H9 (cell line): ENCODE data around the gene TAF1. TPM values are rescaled to one million over a fixed set of nuclear protein-coding genes. Genes with fewer than 3 reads are reported as not detected.

Source experiments
- DNase-seq: peaks from one replicate; pipeline ENCODE4 v3.0.0-alpha.2; 2017
- H2AFZ ChIP-seq: one replicate; pipeline ENCODE4 v1.6.1; 2013; ENCODE audit warnings: mild to moderate bottlenecking, low read length, control low read depth, moderate library complexity
- H2AK5ac ChIP-seq: 2 replicates; pipeline ENCODE4 v1.6.1; 2013; ENCODE audit warnings: low read length, control low read depth, mixed read lengths; ENCODE audit not compliant: insufficient read length
- H2BK120ac ChIP-seq: one replicate; pipeline ENCODE4 v1.6.1; 2013; ENCODE audit warnings: low read depth, mild to moderate bottlenecking, low read length, control low read depth, inconsistent platforms; ENCODE audit not compliant: poor library complexity, severe bottlenecking
- H2BK12ac ChIP-seq: 2 replicates; pipeline ENCODE4 v1.6.1; 2013; ENCODE audit warnings: low read length, control low read depth, mixed read lengths, low read depth; ENCODE audit not compliant: insufficient read length
- H2BK15ac ChIP-seq: 2 replicates; pipeline ENCODE4 v1.6.1; 2013; ENCODE audit warnings: low read depth, low read length, control low read depth
- H2BK20ac ChIP-seq: one replicate; pipeline ENCODE4 v1.6.1; 2013; ENCODE audit warnings: low read depth, mild to moderate bottlenecking, low read length, control low read depth, inconsistent platforms; ENCODE audit not compliant: poor library complexity, severe bottlenecking
- H2BK5ac ChIP-seq: 2 replicates; pipeline ENCODE4 v1.6.1; 2013; ENCODE audit warnings: low read length, control low read depth, mixed read lengths; ENCODE audit not compliant: insufficient read length
- H3K14ac ChIP-seq: 2 replicates; pipeline ENCODE4 v1.6.1; 2013; ENCODE audit warnings: low read length, control low read depth; ENCODE audit not compliant: insufficient read depth
- H3K18ac ChIP-seq: 2 replicates; pipeline ENCODE4 v1.6.1; 2013; ENCODE audit warnings: low read depth, mild to moderate bottlenecking, mixed read lengths, low read length, control low read depth; ENCODE audit not compliant: insufficient read length
- H3K23ac ChIP-seq: 2 replicates; pipeline ENCODE4 v1.6.1; 2013; ENCODE audit warnings: low read length, control low read depth, mixed read lengths, low read depth; ENCODE audit not compliant: insufficient read length
- H3K23me2 ChIP-seq: 2 replicates; pipeline ENCODE4 v1.6.1; 2013; ENCODE audit warnings: low read depth, mild to moderate bottlenecking, mixed read lengths, low read length, control low read depth; ENCODE audit not compliant: insufficient read length, poor library complexity, severe bottlenecking
- H3K27ac ChIP-seq: 2 replicates; pipeline ENCODE4 v1.5.1; 2013; ENCODE audit warnings: low read length, control low read depth, mixed read lengths, low read depth; ENCODE audit not compliant: insufficient read length
- H3K27me3 ChIP-seq: 2 replicates; pipeline ENCODE4 v1.6.1; 2013; ENCODE audit warnings: low read length, control low read depth, inconsistent platforms; ENCODE audit not compliant: insufficient read depth
- H3K4ac ChIP-seq: 2 replicates; pipeline ENCODE4 v1.6.1; 2013; ENCODE audit warnings: low read depth, mild to moderate bottlenecking, control low read depth, inconsistent platforms, low read length, moderate library complexity
- H3K4me1 ChIP-seq: 2 replicates; pipeline ENCODE4 v1.6.1; 2013; ENCODE audit warnings: low read length, control low read depth, inconsistent platforms; ENCODE audit not compliant: insufficient read depth
- H3K4me2 ChIP-seq: 2 replicates; pipeline ENCODE4 v1.6.1; 2013; ENCODE audit warnings: low read length, control low read depth, mixed read lengths; ENCODE audit not compliant: insufficient read length, insufficient read depth
- H3K56ac ChIP-seq: 2 replicates; pipeline ENCODE4 v1.6.1; 2013; ENCODE audit warnings: low read depth, mild to moderate bottlenecking, mixed read lengths, low read length, control low read depth; ENCODE audit not compliant: insufficient read length
- H3K79me1 ChIP-seq: 2 replicates; pipeline ENCODE4 v1.6.1; 2013; ENCODE audit warnings: low read depth, mild to moderate bottlenecking, moderate library complexity, low read length, control low read depth, inconsistent platforms; ENCODE audit not compliant: insufficient read depth, poor library complexity, severe bottlenecking
- H3K79me2 ChIP-seq: 2 replicates; pipeline ENCODE4 v1.6.1; 2013; ENCODE audit warnings: low read length, control low read depth, inconsistent platforms; ENCODE audit not compliant: insufficient read depth
- H3K9ac ChIP-seq: 2 replicates; pipeline ENCODE4 v1.6.1; 2013; ENCODE audit warnings: low read length, control low read depth, mixed read lengths; ENCODE audit not compliant: insufficient read length; ENCODE audit errors: extremely low read depth
- H3K9me3 ChIP-seq: one replicate; pipeline ENCODE4 v1.6.1; 2013; ENCODE audit warnings: low read depth, low read length, inconsistent platforms; ENCODE audit not compliant: control insufficient read depth
- H3T11ph ChIP-seq: one replicate; pipeline ENCODE4 v1.6.1; 2013; ENCODE audit warnings: mild to moderate bottlenecking, low read length, control low read depth, inconsistent platforms
- H4K20me1 ChIP-seq: one replicate; pipeline ENCODE4 v1.6.1; 2013; ENCODE audit not compliant: control insufficient read depth, insufficient read length, insufficient read depth
- H4K5ac ChIP-seq: 2 replicates; pipeline ENCODE4 v1.6.1; 2013; ENCODE audit warnings: low read depth, mild to moderate bottlenecking, mixed read lengths, low read length, control low read depth; ENCODE audit not compliant: insufficient read length
- H4K8ac ChIP-seq: replicated peaks from 2 replicates; pipeline ENCODE4 v1.6.1; 2013; ENCODE audit warnings: low read length, control low read depth, mixed read lengths, low read depth; ENCODE audit not compliant: insufficient read length
- H4K91ac ChIP-seq: 2 replicates; pipeline ENCODE4 v1.6.1; 2013; ENCODE audit warnings: low read depth, mild to moderate bottlenecking, moderate library complexity, mixed read lengths, low read length, control low read depth; ENCODE audit not compliant: insufficient read length
- H3K27ac Mint-ChIP-seq, 3 experiments: 2 replicates in 2 of 3; 3 replicates in 1 of 3; pipeline ENCODE4 v1.8.0; 2020 to 2021; ENCODE audit warnings: mixed read lengths in 3 of 3, mild to moderate bottlenecking in 1 of 3, moderate library complexity in 1 of 3
- H3K27me3 Mint-ChIP-seq: 2 replicates; pipeline ENCODE4 v1.8.0; 2021; ENCODE audit warnings: low read depth, mild to moderate bottlenecking, moderate library complexity, mixed read lengths
- H3K36me3 Mint-ChIP-seq, 3 experiments: 2 replicates in 2 of 3; 3 replicates in 1 of 3; pipeline ENCODE4 v1.8.0; 2020 to 2021; ENCODE audit warnings: low read depth in 3 of 3, mixed read lengths in 3 of 3; ENCODE audit not compliant: insufficient read depth in 1 of 3
- H3K4me1 Mint-ChIP-seq, 2 experiments: 2 replicates each; pipeline ENCODE4 v1.8.0; 2020; ENCODE audit warnings: mixed read lengths in 2 of 2
- H3K4me3 Mint-ChIP-seq, 2 experiments: 2 replicates in 1 of 2; 3 replicates in 1 of 2; pipeline ENCODE4 v1.8.0; 2020 to 2021; ENCODE audit warnings: mild to moderate bottlenecking in 2 of 2, mixed read lengths in 2 of 2, moderate library complexity in 1 of 2
- H3K9me3 Mint-ChIP-seq, 2 experiments: 2 replicates in 1 of 2; 3 replicates in 1 of 2; pipeline ENCODE4 v1.8.0; 2020; ENCODE audit warnings: mild to moderate bottlenecking in 2 of 2, mixed read lengths in 2 of 2, moderate library complexity in 1 of 2
- CTCF ChIP-seq: fragments of 200-600 bp; sonication (generic); conservative IDR thresholded peaks from 3 replicates; pipeline ENCODE4 v1.8.0; 2021; ENCODE audit warnings: antibody characterized with exemption, mild to moderate bottlenecking
- WGBS: extraction: QIAGEN DNeasy Blood & Tissue Kit; methylation state at CpG from one replicate; pipeline ENCODE4 v1.1.7; 2013; ENCODE audit warnings: missing lambda C conversion rate, low lambda C conversion rate, mixed read lengths; ENCODE audit not compliant: insufficient read length; ENCODE audit errors: extremely low coverage; 5-methylcytosine and 5-hydroxymethylcytosine counted together
- total RNA-seq: library from RNA; stranded (reverse); gene quantifications from 2 replicates; pipeline ENCODE4 v1.2.1, GENCODE V29; 2021

Gene TAF1
- total RNA-seq, 1 experiment from 2014 or later, result 32.2 TPM

DNA sequence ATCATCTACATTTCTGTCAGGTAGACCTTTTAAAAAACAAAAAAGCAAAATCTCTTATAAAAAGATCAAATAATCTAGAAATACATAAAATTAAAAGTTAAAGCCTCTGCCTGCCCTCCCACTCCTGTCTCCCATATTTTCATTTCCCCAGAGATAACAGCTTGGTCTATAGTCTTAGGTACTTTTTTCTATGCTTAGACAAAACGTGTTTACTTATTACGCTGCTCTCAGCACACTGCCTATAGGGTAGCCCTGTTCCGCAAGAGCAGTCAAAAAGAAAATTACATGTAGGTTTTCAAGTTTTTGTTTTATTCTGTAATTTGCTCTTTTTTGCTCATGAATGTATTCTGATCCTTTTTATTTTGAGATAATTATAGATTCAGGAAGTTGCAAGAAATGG lies 73.3 kb downstream of the TAF1 start:
- Histone ChIP-seq H4K5ac (no peak overlapping the region), H2AK5ac (no peak overlapping the region), H3K9ac (no peak overlapping the region), H3T11ph (no peak overlapping the region), H4K8ac (no peak overlapping the region), H4K20me1 (no peaks in the 10 kb centered on the region), H3K14ac (no peak overlapping the region), H4K91ac (no peak overlapping the region), H3K27me3 (no peaks in the 10 kb centered on the region), H3K56ac (no peak overlapping the region), H3K23ac (no peak overlapping the region), H3K18ac (no peak overlapping the region), H2BK5ac (no peak overlapping the region), H3K79me1 (no peaks in the 10 kb centered on the region), H2BK120ac (no peak overlapping the region), H3K79me2 (no peaks in the 10 kb centered on the region), H2BK15ac (no peak overlapping the region), H3K4me1 (no peaks in the 10 kb centered on the region), H2BK20ac (no peak overlapping the region), H2AFZ (no peak overlapping the region), H3K27ac (no peak overlapping the region), H3K4me2 (no peak overlapping the region), H3K4ac (no peak overlapping the region), H3K23me2 (no peaks in the 10 kb centered on the region), H2BK12ac (no peak overlapping the region), H3K9me3 (peaks cover 20% of the 10 kb centered on the region)
- Mint-ChIP-seq H3K27ac (no peak overlapping the region), H3K4me1 (no peaks in the 10 kb centered on the region), H3K27me3 (no peaks in the 10 kb centered on the region), H3K4me3 (no peak overlapping the region), H3K9me3 (peaks cover 59 to 68% of the 10 kb centered on the region in 2 experiments), H3K36me3 (peaks cover 32 to 61% (median 47%) of the 10 kb centered on the region in 3 experiments)
- no peak for TF ChIP-seq CTCF
- DNase-seq, result no peak
- no CpG with 5 or more reads among the region's 3 CpGs for WGBS
